GM23338 (cell line): ENCODE measurements around the gene SRSF8. TPM values are rescaled to one million over a fixed set of nuclear protein-coding genes. Genes with fewer than 3 reads are reported as not detected.

Experiments
- ATAC-seq: fragments of 200-7000 bp; cut with Tn5 transposase; 3 replicates; pipeline ENCODE4 v1.9.1; 2020
- DNase-seq: peaks from one replicate; pipeline ENCODE4 v3.0.0-alpha.2; 2015; ENCODE audit warnings: low spot score
- H2AFZ ChIP-seq: fragments of 200-600 bp; sonication (generic); 2 replicates; pipeline ENCODE4 v1.8.0; 2016; ENCODE audit warnings: antibody characterized with exemption, mild to moderate bottlenecking, moderate library complexity
- H3F3A ChIP-seq: fragments of 200-600 bp; sonication (generic); replicated peaks from 2 replicates; pipeline ENCODE4 v1.8.0; 2017; ENCODE audit warnings: antibody characterized with exemption, mixed run types, low read depth
- H3K27ac ChIP-seq: fragments of 200-600 bp; sonication (generic); 2 replicates; pipeline ENCODE4 v1.6.1; 2016; ENCODE audit warnings: low read depth
- H3K27me3 ChIP-seq: fragments of 200-600 bp; sonication (generic); 2 replicates; pipeline ENCODE4 v1.8.0; 2016; ENCODE audit warnings: mild to moderate bottlenecking, mixed run types, moderate library complexity; ENCODE audit not compliant: insufficient read depth
- H3K36me3 ChIP-seq: fragments of 200-600 bp; sonication (generic); 2 replicates; pipeline ENCODE4 v1.8.0; 2016; ENCODE audit warnings: mild to moderate bottlenecking; ENCODE audit not compliant: insufficient read depth
- H3K4me1 ChIP-seq: fragments of 200-600 bp; sonication (generic); 2 replicates; pipeline ENCODE4 v1.8.0; 2016; ENCODE audit warnings: mild to moderate bottlenecking, moderate library complexity; ENCODE audit not compliant: insufficient read depth
- H3K4me2 ChIP-seq: fragments of 200-600 bp; sonication (generic); 2 replicates; pipeline ENCODE4 v1.7.1; 2017; ENCODE audit warnings: mixed run types
- H3K4me3 ChIP-seq: fragments of 200-600 bp; sonication (generic); 2 replicates; pipeline ENCODE4 v1.6.1; 2016; ENCODE audit warnings: mixed run types
- H3K79me2 ChIP-seq: fragments of 200-600 bp; sonication (generic); replicated peaks from 2 replicates; pipeline ENCODE4 v1.8.0; 2017; ENCODE audit warnings: mild to moderate bottlenecking; ENCODE audit not compliant: insufficient read depth
- H3K9me2 ChIP-seq: fragments of 200-600 bp; sonication (generic); 2 replicates; pipeline ENCODE4 v1.8.0; 2017; ENCODE audit not compliant: insufficient read depth
- H4K20me1 ChIP-seq: fragments of 200-600 bp; sonication (generic); replicated peaks from 2 replicates; pipeline ENCODE4 v1.8.0; 2017; ENCODE audit warnings: mild to moderate bottlenecking; ENCODE audit not compliant: insufficient read depth
- H3K27ac Mint-ChIP-seq: 2 replicates; pipeline ENCODE4 v1.8.0; 2020; ENCODE audit warnings: inconsistent platforms, mild to moderate bottlenecking, moderate library complexity, mixed read lengths
- H3K27me3 Mint-ChIP-seq: 3 replicates; pipeline ENCODE4 v1.8.0; 2022; ENCODE audit warnings: low read depth, mild to moderate bottlenecking, moderate library complexity, mixed read lengths, inconsistent platforms; ENCODE audit not compliant: insufficient read depth, poor library complexity
- H3K36me3 Mint-ChIP-seq: 3 replicates; pipeline ENCODE4 v1.8.0; 2021; ENCODE audit warnings: low read depth, mild to moderate bottlenecking, inconsistent platforms, moderate library complexity, mixed read lengths
- H3K4me1 Mint-ChIP-seq: 3 replicates; pipeline ENCODE4 v1.8.0; 2020; ENCODE audit warnings: mild to moderate bottlenecking, inconsistent platforms, mixed read lengths
- H3K4me3 Mint-ChIP-seq: 3 replicates; pipeline ENCODE4 v1.8.0; 2021; ENCODE audit warnings: moderate library complexity, mild to moderate bottlenecking, inconsistent platforms, mixed read lengths
- H3K9me3 Mint-ChIP-seq: 3 replicates; pipeline ENCODE4 v1.8.0; 2020; ENCODE audit warnings: moderate library complexity, mild to moderate bottlenecking, inconsistent platforms, mixed read lengths
- CTCF ChIP-seq, 2 experiments: fragments of 200-600 bp in 1 of 2; sonication (generic) in 1 of 2; conservative IDR thresholded peaks; 2 replicates each; pipeline versions ENCODE4 v1.5.1 to v1.6.1; 2016 to 2017; ENCODE audit warnings: antibody characterized with exemption in 2 of 2, low read depth in 2 of 2, mild to moderate bottlenecking in 2 of 2, moderate library complexity in 1 of 2
- POLR2AphosphoS5 ChIP-seq: IDR thresholded peaks from 2 replicates; pipeline ENCODE4 v1.6.1; 2016; ENCODE audit warnings: antibody characterized with exemption, low read depth
- REST ChIP-seq: IDR thresholded peaks from one replicate; pipeline ENCODE4 v1.6.1; 2018; ENCODE audit warnings: antibody characterized with exemption; ENCODE audit not compliant: unreplicated experiment
- ZNF331 ChIP-seq: fragments of 250-450 bp; sonication (Bioruptor Pico); IDR thresholded peaks from 2 replicates; pipeline ENCODE4 v1.5.0; 2020; ENCODE audit warnings: low read depth, mild to moderate bottlenecking, moderate library complexity
- ZNF462 ChIP-seq: fragments of 250-450 bp; sonication (Bioruptor Pico); IDR thresholded peaks from 2 replicates; pipeline ENCODE4 v1.5.0; 2020; ENCODE audit warnings: mild to moderate bottlenecking, moderate library complexity
- polyA plus RNA-seq: library from polyadenylated mRNA; unstranded; fragments of >200 nt; fragmentation: Nextera tagmentation; extraction: Ambion mirVana; gene quantifications from 2 replicates; pipeline ENCODE4 v1.2.1, GENCODE V29; 2016
- total RNA-seq: library from RNA; depleted of rRNA; stranded (reverse); fragments of >200 nt; shearing (Covaris generic); gene quantifications from 2 replicates; pipeline ENCODE4 v1.2.3, GENCODE V29; 2014

SRSF8 gene
- total and polyA plus RNA-seq, 2 experiments from 2014 or later, result 12.6 to 19.9 TPM

GRCh38 chr11:95050595-95051202 is 16.0 kb upstream of the SRSF8 start:
- H3K4me2 ChIP-seq, result no peak overlapping the region
- DNase-seq, result no peak
- Mint-ChIP-seq H3K9me3 (no peaks in the 10 kb centered on the region), H3K36me3 (no peaks in the 10 kb centered on the region), H3K27ac (no peak overlapping the region), H3K4me3 (no peak overlapping the region), H3K27me3 (peaks cover 6% of the 10 kb centered on the region), H3K4me1 (no peaks in the 10 kb centered on the region)
- H2AFZ ChIP-seq, result no peak overlapping the region
- H3K36me3 ChIP-seq, result no peaks in the 10 kb centered on the region
- H3F3A ChIP-seq, result no peaks in the 10 kb centered on the region
- TF ChIP-seq REST, result no peak
- peak in 1 of 2 experiments; percentile 38; a peak in 2 of 4 replicates for TF ChIP-seq CTCF (conservative IDR thresholded peaks at IDR 0.05; ENCODE audit: low read depth in 2 of 2)
- H3K4me1 ChIP-seq, result no peaks in the 10 kb centered on the region
- H4K20me1 ChIP-seq, result no peaks in the 10 kb centered on the region
- H3K27ac ChIP-seq, result no peak overlapping the region
- no peak for ATAC-seq
- H3K79me2 ChIP-seq, result no peaks in the 10 kb centered on the region
- H3K27me3 ChIP-seq, result no peaks in the 10 kb centered on the region; the same call in 1 of the 2 replicates
- H3K9me2 ChIP-seq, result no peaks in the 10 kb centered on the region
- no peak overlapping the region for H3K4me3 ChIP-seq

GRCh38 chr11:95054356-95054755 is 12.4 kb upstream of the SRSF8 start:
- H3K27me3 ChIP-seq, result no peaks in the 10 kb centered on the region; the same call in 1 of the 2 replicates
- H3K36me3 Mint-ChIP-seq, result no peaks in the 10 kb centered on the region
- H3K79me2 ChIP-seq, result no peaks in the 10 kb centered on the region
- DNase-seq, result no peak
- no peaks in the 10 kb centered on the region for H3K4me1 ChIP-seq
- H2AFZ ChIP-seq, result no peak overlapping the region
- H3K4me3 Mint-ChIP-seq, result no peak overlapping the region
- H3K9me3 Mint-ChIP-seq, result no peaks in the 10 kb centered on the region
- H4K20me1 ChIP-seq, result no peaks in the 10 kb centered on the region
- no peak overlapping the region for H3K27ac Mint-ChIP-seq
- no peaks in the 10 kb centered on the region for H3F3A ChIP-seq
- H3K4me1 Mint-ChIP-seq, result no peaks in the 10 kb centered on the region
- H3K27me3 Mint-ChIP-seq, result peaks cover 6% of the 10 kb centered on the region
- no peak for ATAC-seq
- no peak overlapping the region for H3K4me2 ChIP-seq
- no peak overlapping the region for H3K4me3 ChIP-seq
- no peaks in the 10 kb centered on the region for H3K9me2 ChIP-seq
- no peak overlapping the region for H3K27ac ChIP-seq
- H3K36me3 ChIP-seq, result no peaks in the 10 kb centered on the region
- TF ChIP-seq ZNF331 (CRISPR knock-in tag), result no peak
- no peak for TF ChIP-seq REST
- no peak for TF ChIP-seq POLR2AphosphoS5
- TF ChIP-seq ZNF462 (CRISPR knock-in tag), result no peak
